Spleen (tissue), 7 donors: ENCODE measurements around the gene PRDX1.

Source experiments
- CTCF ChIP-seq, 11 experiments: fragments of 200-600 bp in 7 of 11; fragments of 450-650 bp in 4 of 11; sonication (generic) in 4 of 11; IDR thresholded peaks in 8 of 11; conservative IDR thresholded peaks in 3 of 11; 1 replicate in 7 of 11; 2 replicates in 4 of 11; pipeline versions ENCODE4 v1.4.0 to v1.8.0; 2016 to 2021; ENCODE audit warnings: antibody characterized with exemption in 11 of 11, inconsistent platforms in 4 of 11, mild to moderate bottlenecking in 1 of 11
- POLR2A ChIP-seq, 3 donors: fragments of 450-650 bp; IDR thresholded peaks; one replicate each; pipeline ENCODE4 v1.5.1; 2017; ENCODE audit warnings: antibody characterized with exemption in 3 of 3, mild to moderate bottlenecking in 1 of 3
- POLR2AphosphoS5 ChIP-seq, 3 donors: sonication (generic); formaldehyde crosslinking; IDR thresholded peaks; one replicate each; pipeline ENCODE4 v1.5.1; 2017; ENCODE audit warnings: antibody characterized with exemption in 3 of 3
- donor health status: DM: no; HTN: no; CAD: no; lungs with moderate emphysema.
- donor health status: DM: no; HTN: no; CAD: no.
- donor health status: DM: no; HTN: no; CAD: no.

GRCh38 chr1:45503462-45504360 is 18.0 kb downstream of the PRDX1 start:
- TF ChIP-seq CTCF (IDR thresholded peaks at IDR 0.05 in 8 of 11, conservative IDR thresholded peaks at IDR 0.05 in 3 of 11) = no peak
- no peak for TF ChIP-seq POLR2A (IDR thresholded peaks at IDR 0.05)
- no peak for TF ChIP-seq POLR2AphosphoS5 (IDR thresholded peaks at IDR 0.05)
